Trophoblast cell (in vitro differentiated cells and primary cell): ENCODE data around the gene ME3.

Experiments
- DNase-seq, 2 donors: peaks; one replicate each; pipeline ENCODE4 v3.0.0-alpha.2; 2016
- H2AFZ ChIP-seq: 2 replicates; pipeline ENCODE4 v1.6.1; 2013; ENCODE audit warnings: low read length, moderate library complexity, mild to moderate bottlenecking; ENCODE audit not compliant: insufficient read depth, poor library complexity
- H2AK5ac ChIP-seq: 2 replicates; pipeline ENCODE4 v1.6.1; 2013; ENCODE audit warnings: mild to moderate bottlenecking, low read length
- H2BK120ac ChIP-seq: 2 replicates; pipeline ENCODE4 v1.6.1; 2013; ENCODE audit warnings: low read length, mild to moderate bottlenecking, moderate library complexity; ENCODE audit not compliant: insufficient read depth, poor library complexity
- H2BK12ac ChIP-seq: 2 replicates; pipeline ENCODE4 v1.6.1; 2013; ENCODE audit warnings: mild to moderate bottlenecking, low read length, moderate library complexity
- H2BK5ac ChIP-seq: 2 replicates; pipeline ENCODE4 v1.6.1; 2013; ENCODE audit warnings: low read length, low read depth, moderate library complexity, mild to moderate bottlenecking; ENCODE audit not compliant: poor library complexity
- H3K14ac ChIP-seq: 2 replicates; pipeline ENCODE4 v1.6.1; 2013; ENCODE audit warnings: mild to moderate bottlenecking, low read length
- H3K18ac ChIP-seq: 2 replicates; pipeline ENCODE4 v1.6.1; 2013; ENCODE audit warnings: mild to moderate bottlenecking, low read length
- H3K23ac ChIP-seq: 2 replicates; pipeline ENCODE4 v1.6.1; 2013; ENCODE audit warnings: low read length
- H3K27ac ChIP-seq: 2 replicates; pipeline ENCODE4 v1.5.1; 2013; ENCODE audit warnings: low read depth, mild to moderate bottlenecking, inconsistent platforms, low read length, moderate library complexity
- H3K27me3 ChIP-seq: 2 replicates; pipeline ENCODE4 v1.6.1; 2013; ENCODE audit warnings: inconsistent platforms, mild to moderate bottlenecking, low read length, moderate library complexity; ENCODE audit not compliant: insufficient read depth
- H3K36me3 ChIP-seq, 2 experiments: 1 replicate in 1 of 2; 2 replicates in 1 of 2; pipeline ENCODE4 v1.6.1; 2013; ENCODE audit warnings: low read length in 2 of 2, mild to moderate bottlenecking in 2 of 2, moderate library complexity in 1 of 2; ENCODE audit not compliant: insufficient read depth in 2 of 2, control insufficient read depth in 1 of 2
- H3K4ac ChIP-seq: 2 replicates; pipeline ENCODE4 v1.6.1; 2013; ENCODE audit warnings: low read depth, mild to moderate bottlenecking, low read length, moderate library complexity
- H3K4me1 ChIP-seq, 2 experiments: 1 replicate in 1 of 2; 2 replicates in 1 of 2; pipeline ENCODE4 v1.6.1; 2013; ENCODE audit warnings: low read length in 2 of 2, mild to moderate bottlenecking in 2 of 2, moderate library complexity in 1 of 2; ENCODE audit not compliant: insufficient read depth in 2 of 2, control insufficient read depth in 1 of 2
- H3K4me2 ChIP-seq: 2 replicates; pipeline ENCODE4 v1.6.1; 2013; ENCODE audit warnings: inconsistent platforms, mild to moderate bottlenecking, low read length, moderate library complexity
- H3K4me3 ChIP-seq: 2 replicates; pipeline ENCODE4 v1.5.1; 2013; ENCODE audit warnings: mild to moderate bottlenecking, low read depth, low read length, inconsistent platforms
- H3K79me1 ChIP-seq: one replicate; pipeline ENCODE4 v1.6.1; 2013; ENCODE audit warnings: low read length
- H3K79me2 ChIP-seq: 2 replicates; pipeline ENCODE4 v1.6.1; 2013; ENCODE audit warnings: low read length, mild to moderate bottlenecking; ENCODE audit not compliant: control insufficient read depth, insufficient read depth, poor library complexity
- H3K9ac ChIP-seq: 2 replicates; pipeline ENCODE4 v1.6.1; 2013; ENCODE audit warnings: mild to moderate bottlenecking, low read length
- H3K9me3 ChIP-seq: 2 replicates; pipeline ENCODE4 v1.6.1; 2013; ENCODE audit warnings: low read depth, mild to moderate bottlenecking, control low read depth, inconsistent platforms, low read length; ENCODE audit not compliant: insufficient read depth
- H4K12ac ChIP-seq: 2 replicates; pipeline ENCODE4 v1.6.1; 2013; ENCODE audit warnings: low read depth, mild to moderate bottlenecking, low read length, moderate library complexity
- H4K8ac ChIP-seq: 2 replicates; pipeline ENCODE4 v1.6.1; 2013; ENCODE audit warnings: low read depth, mild to moderate bottlenecking, low read length, moderate library complexity
- H4K91ac ChIP-seq: one replicate; pipeline ENCODE4 v1.6.1; 2013; ENCODE audit warnings: low read depth, mild to moderate bottlenecking, low read length, moderate library complexity
- WGBS: extraction: QIAGEN DNeasy Blood & Tissue Kit; methylation state at CpG from one replicate; pipeline ENCODE4 v1.1.7; 2013; ENCODE audit warnings: missing lambda C conversion rate; ENCODE audit not compliant: insufficient read length, insufficient coverage; ENCODE audit errors: extremely low coverage; 5-methylcytosine and 5-hydroxymethylcytosine counted together

Gene ME3

DNA sequence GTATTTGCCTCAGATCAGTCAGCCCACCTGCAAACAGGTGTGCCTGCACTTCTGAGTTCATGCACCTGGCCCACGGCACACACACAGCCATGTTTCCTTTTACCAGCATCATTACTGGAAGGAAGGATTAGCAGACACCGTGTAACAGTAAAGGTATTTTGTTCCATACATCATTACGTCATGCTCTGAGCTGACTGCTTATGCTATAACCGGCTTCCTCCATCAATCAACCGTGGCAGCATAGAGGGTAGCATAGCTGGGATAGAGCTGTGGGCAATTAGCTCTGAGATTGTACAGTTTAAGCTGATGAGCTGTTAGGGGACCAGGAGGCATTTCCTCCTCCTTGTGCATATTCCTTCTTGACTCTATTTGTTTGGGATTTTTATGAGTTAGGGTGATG lies 102.4 kb downstream of the ME3 start:
- Histone ChIP-seq H3K27ac (no peak overlapping the region), H3K4me3 (no peak overlapping the region), H3K4ac (no peak overlapping the region), H2BK5ac (no peak overlapping the region), H2AK5ac (no peak overlapping the region), H4K8ac (no peak overlapping the region), H3K4me1 (peaks cover 6 to 11% of the 10 kb centered on the region in 2 experiments), H2BK120ac (no peak overlapping the region), H3K18ac (no peak overlapping the region), H3K14ac (no peak overlapping the region), H3K4me2 (no peak overlapping the region), H2AFZ (no peak overlapping the region), H3K36me3 (no peaks in the 10 kb centered on the region), H3K79me2 (no peaks in the 10 kb centered on the region), H3K9me3 (no peaks in the 10 kb centered on the region), H4K12ac (no peak overlapping the region), H2BK12ac (no peak overlapping the region), H3K79me1 (no peaks in the 10 kb centered on the region), H3K23ac (no peak overlapping the region), H3K9ac (no peak overlapping the region), H3K27me3 (no peaks in the 10 kb centered on the region), H4K91ac (no peak overlapping the region)
- DNase-seq: peak; percentile 50 to 71
- WGBS: no CpG with 5 or more reads among the region's 5 CpGs

DNA sequence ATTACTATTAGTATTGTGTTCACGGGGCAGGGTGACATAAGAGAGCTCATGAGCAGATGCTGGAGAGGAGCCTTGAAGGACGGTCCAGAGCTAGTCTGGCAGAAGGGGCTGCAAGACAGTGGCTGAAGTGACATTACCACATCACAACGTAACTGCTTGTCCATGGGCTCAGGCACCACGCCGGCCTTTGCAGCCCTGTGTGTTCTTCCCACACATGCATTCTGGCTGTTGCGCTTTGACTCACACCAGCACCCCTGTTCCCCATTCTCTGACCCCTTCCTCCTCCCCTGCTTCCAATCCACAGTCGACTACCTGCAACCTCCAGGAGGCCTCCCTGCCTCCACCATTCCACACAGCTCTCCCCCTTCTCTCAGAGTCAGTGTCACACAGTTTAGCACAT lies 103.3 kb downstream of the ME3 start:
- Histone ChIP-seq H3K14ac (no peak overlapping the region), H4K91ac (no peak overlapping the region), H3K18ac (peak overlapping the region; percentile 8), H2AK5ac (peak overlapping the region; percentile 1), H3K79me2 (no peaks in the 10 kb centered on the region), H3K23ac (no peak overlapping the region), H3K4me3 (no peak overlapping the region), H3K4ac (no peak overlapping the region), H3K27me3 (no peaks in the 10 kb centered on the region), H3K4me1 (peaks cover 6 to 9% of the 10 kb centered on the region in 2 experiments), H2AFZ (no peak overlapping the region), H3K79me1 (no peaks in the 10 kb centered on the region), H3K9me3 (no peaks in the 10 kb centered on the region), H2BK12ac (peak overlapping the region; percentile 2), H4K8ac (no peak overlapping the region), H4K12ac (no peak overlapping the region), H2BK5ac (no peak overlapping the region), H2BK120ac (peak overlapping the region; percentile 1), H3K27ac (no peak overlapping the region), H3K4me2 (no peak overlapping the region), H3K9ac (no peak overlapping the region), H3K36me3 (no peaks in the 10 kb centered on the region)
- no peak for DNase-seq
- WGBS: no CpG with 5 or more reads among the region's 7 CpGs

DNA sequence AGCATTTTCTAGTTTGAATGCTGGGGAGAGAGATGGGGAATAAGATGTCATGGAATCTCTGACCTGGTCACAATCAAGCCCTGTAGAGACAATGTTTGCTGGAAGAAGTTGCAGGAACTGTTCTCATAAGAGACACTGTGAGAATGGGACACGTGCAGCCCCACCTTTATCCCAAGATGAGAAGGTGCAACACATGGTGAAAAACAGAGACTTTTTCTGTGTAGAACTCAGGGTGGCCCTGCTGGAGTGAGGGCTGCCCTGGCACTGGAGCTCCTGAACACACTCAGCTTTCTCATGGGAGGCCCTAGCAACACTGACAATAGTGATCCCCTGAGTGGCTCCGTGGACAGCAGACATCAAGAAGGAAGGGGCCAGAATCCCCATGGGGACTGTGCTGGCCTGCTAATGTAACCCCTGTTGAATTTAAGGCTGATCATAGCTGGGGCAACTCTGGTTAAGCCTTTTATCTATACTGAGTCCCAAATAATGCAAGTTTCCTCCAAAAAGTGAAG lies 106.6 kb downstream of the ME3 start:
- no peak overlapping the region for H4K8ac ChIP-seq
- no peak overlapping the region for H2AFZ ChIP-seq
- H2BK5ac ChIP-seq: no peak overlapping the region
- no peak overlapping the region for H4K12ac ChIP-seq
- H3K14ac ChIP-seq: no peak overlapping the region
- H3K27me3 ChIP-seq: no peaks in the 10 kb centered on the region
- H4K91ac ChIP-seq: peak overlapping the region; percentile 60
- no peak overlapping the region for H3K4ac ChIP-seq
- no peaks in the 10 kb centered on the region for H3K36me3 ChIP-seq
- no peak overlapping the region for H3K4me3 ChIP-seq
- H3K4me1 ChIP-seq: peaks cover 4 to 6% of the 10 kb centered on the region in 2 experiments
- H3K27ac ChIP-seq: no peak overlapping the region
- no peak overlapping the region for H3K4me2 ChIP-seq
- no peak overlapping the region for H2BK120ac ChIP-seq
- H3K79me2 ChIP-seq: no peaks in the 10 kb centered on the region
- no peaks in the 10 kb centered on the region for H3K79me1 ChIP-seq
- no peak overlapping the region for H3K18ac ChIP-seq
- no peak for DNase-seq
- WGBS: no CpG with 5 or more reads among the region's 2 CpGs
- H2AK5ac ChIP-seq: no peak overlapping the region
- H3K9me3 ChIP-seq: no peaks in the 10 kb centered on the region
- H3K9ac ChIP-seq: no peak overlapping the region
- no peak overlapping the region for H3K23ac ChIP-seq
- peak overlapping the region; percentile 3 for H2BK12ac ChIP-seq

DNA sequence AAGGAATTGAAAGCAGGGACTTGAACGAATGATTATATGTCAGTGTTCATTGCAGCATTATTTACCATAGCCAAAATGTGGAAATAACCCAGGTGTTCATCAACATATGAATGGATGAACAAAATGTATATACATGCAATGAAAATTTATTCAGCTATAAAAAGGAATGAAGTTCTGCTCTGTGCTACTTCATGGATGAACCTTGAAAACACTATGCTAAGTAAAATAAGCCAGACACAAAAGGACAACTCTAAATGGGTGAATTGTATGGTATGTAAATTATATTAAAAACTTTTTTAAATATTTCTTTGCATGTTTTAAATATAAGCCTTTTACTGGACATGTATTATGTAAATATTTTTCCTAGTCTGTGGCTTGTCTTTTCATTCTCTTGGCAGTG lies 107.0 kb downstream of the ME3 start:
- no peak overlapping the region for H3K4me3 ChIP-seq
- H3K9me3 ChIP-seq: no peaks in the 10 kb centered on the region
- no peaks in the 10 kb centered on the region for H3K79me2 ChIP-seq
- no peak overlapping the region for H2BK5ac ChIP-seq
- H4K8ac ChIP-seq: no peak overlapping the region
- H3K23ac ChIP-seq: no peak overlapping the region
- H3K36me3 ChIP-seq: no peaks in the 10 kb centered on the region
- no CpG with 5 or more reads among the region's 1 CpG for WGBS
- H2AK5ac ChIP-seq: no peak overlapping the region
- no peak overlapping the region for H3K14ac ChIP-seq
- H4K91ac ChIP-seq: no peak overlapping the region
- H3K4ac ChIP-seq: no peak overlapping the region
- no peak overlapping the region for H2AFZ ChIP-seq
- no peak overlapping the region for H3K18ac ChIP-seq
- no peak overlapping the region for H2BK120ac ChIP-seq
- H3K27me3 ChIP-seq: no peaks in the 10 kb centered on the region
- no peak overlapping the region for H4K12ac ChIP-seq
- no peak overlapping the region for H3K27ac ChIP-seq
- H3K4me2 ChIP-seq: no peak overlapping the region
- DNase-seq: no peak
- H3K9ac ChIP-seq: no peak overlapping the region
- no peak overlapping the region for H2BK12ac ChIP-seq
- H3K4me1 ChIP-seq: peaks cover 2 to 3% of the 10 kb centered on the region in 2 experiments
- H3K79me1 ChIP-seq: no peaks in the 10 kb centered on the region
